Astrocyte (in vitro differentiated cells and primary cell): ENCODE data around the gene CYP46A1.

Experiments
- EZH2 ChIP-seq: IDR thresholded peaks from 2 replicates; pipeline ENCODE4 v1.6.1; 2012; ENCODE audit warnings: mild to moderate bottlenecking, low read length, inconsistent platforms; ENCODE audit not compliant: insufficient read depth
- TF ChIP-seq, protein P1 (sequence below): IDR thresholded peaks from 2 replicates; pipeline ENCODE4 v1.5.1; 2011; ENCODE audit warnings: low read depth, mild to moderate bottlenecking, inconsistent platforms, low read length, moderate library complexity; ENCODE audit not compliant: insufficient read depth

DNA sequence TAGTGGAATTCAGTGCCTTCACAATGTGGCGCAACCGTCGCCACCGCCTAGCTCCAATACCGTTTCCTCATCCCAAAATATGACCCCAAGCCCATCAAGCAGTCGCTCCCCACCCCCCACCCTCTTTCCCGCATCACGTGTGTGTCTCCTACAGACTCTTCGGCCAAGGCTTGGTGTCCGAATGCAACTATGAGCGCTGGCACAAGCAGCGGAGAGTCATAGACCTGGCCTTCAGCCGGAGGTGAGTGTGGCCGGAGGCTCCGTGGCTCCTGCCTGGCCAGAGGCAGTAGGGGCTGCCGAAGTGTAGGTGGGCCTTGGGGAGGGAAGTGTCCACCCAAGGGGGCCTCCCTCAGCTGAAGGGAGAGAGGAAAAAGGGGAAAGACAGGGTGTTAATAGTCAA, 15.8 kb downstream of the CYP46A1 start:
- TF ChIP-seq, protein P1, sequence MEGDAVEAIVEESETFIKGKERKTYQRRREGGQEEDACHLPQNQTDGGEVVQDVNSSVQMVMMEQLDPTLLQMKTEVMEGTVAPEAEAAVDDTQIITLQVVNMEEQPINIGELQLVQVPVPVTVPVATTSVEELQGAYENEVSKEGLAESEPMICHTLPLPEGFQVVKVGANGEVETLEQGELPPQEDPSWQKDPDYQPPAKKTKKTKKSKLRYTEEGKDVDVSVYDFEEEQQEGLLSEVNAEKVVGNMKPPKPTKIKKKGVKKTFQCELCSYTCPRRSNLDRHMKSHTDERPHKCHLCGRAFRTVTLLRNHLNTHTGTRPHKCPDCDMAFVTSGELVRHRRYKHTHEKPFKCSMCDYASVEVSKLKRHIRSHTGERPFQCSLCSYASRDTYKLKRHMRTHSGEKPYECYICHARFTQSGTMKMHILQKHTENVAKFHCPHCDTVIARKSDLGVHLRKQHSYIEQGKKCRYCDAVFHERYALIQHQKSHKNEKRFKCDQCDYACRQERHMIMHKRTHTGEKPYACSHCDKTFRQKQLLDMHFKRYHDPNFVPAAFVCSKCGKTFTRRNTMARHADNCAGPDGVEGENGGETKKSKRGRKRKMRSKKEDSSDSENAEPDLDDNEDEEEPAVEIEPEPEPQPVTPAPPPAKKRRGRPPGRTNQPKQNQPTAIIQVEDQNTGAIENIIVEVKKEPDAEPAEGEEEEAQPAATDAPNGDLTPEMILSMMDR: no peak
- no peak for TF ChIP-seq EZH2
